HEK293T (cell line): ENCODE measurements around the gene DACH1.

Source experiments
- CTCF ChIA-PET: fragments of 350-600 bp; formaldehyde crosslinking; extraction: SDS; loops from one replicate; lab custom pipeline; 2021; ENCODE audit warnings: antibody characterized with exemption, inconsistent platforms; lab: Yijun Ruan, JAX
- POLR2A ChIA-PET: fragments of 350-600 bp; formaldehyde crosslinking; extraction: SDS; loops from one replicate; lab custom pipeline; 2020; ENCODE audit warnings: antibody characterized with exemption, inconsistent platforms; lab: Yijun Ruan, JAX
- DNase-seq: peaks from one replicate; pipeline ENCODE4 v3.0.0; 2012; ENCODE audit warnings: mixed read lengths; ENCODE audit errors: extremely low spot score
- ARNT ChIP-seq: fragments of 450-650 bp; IDR thresholded peaks from 2 replicates; pipeline ENCODE4 v1.6.1; 2017; ENCODE audit warnings: mild to moderate bottlenecking
- BHLHE40 ChIP-seq: fragments of 450-650 bp; IDR thresholded peaks from 2 replicates; pipeline ENCODE4 v1.6.1; 2016; ENCODE audit warnings: mild to moderate bottlenecking, moderate library complexity, borderline replicate concordance
- CTBP1 ChIP-seq: fragments of 450-650 bp; IDR thresholded peaks from 2 replicates; pipeline ENCODE4 v1.6.1; 2016; ENCODE audit warnings: borderline replicate concordance
- ELF4 ChIP-seq: fragments of 450-650 bp; IDR thresholded peaks from 2 replicates; pipeline ENCODE4 v1.6.1; 2017; ENCODE audit warnings: antibody characterized with exemption
- FOXA1 ChIP-seq: fragments of 450-650 bp; IDR thresholded peaks from 2 replicates; pipeline ENCODE4 v1.6.1; 2016; ENCODE audit warnings: mild to moderate bottlenecking
- FOXK2 ChIP-seq: fragments of 450-650 bp; IDR thresholded peaks from 2 replicates; pipeline ENCODE4 v1.6.1; 2016; ENCODE audit warnings: mild to moderate bottlenecking
- FOXM1 ChIP-seq: fragments of 450-650 bp; IDR thresholded peaks from 2 replicates; pipeline ENCODE4 v1.6.1; 2017; ENCODE audit warnings: mild to moderate bottlenecking, borderline replicate concordance
- HDGF ChIP-seq: fragments of 450-650 bp; IDR thresholded peaks from 2 replicates; pipeline ENCODE4 v1.6.1; 2017; ENCODE audit warnings: antibody characterized with exemption, borderline replicate concordance
- L3MBTL2 ChIP-seq: fragments of 450-650 bp; conservative IDR thresholded peaks from 2 replicates; pipeline ENCODE4 v1.6.1; 2016; ENCODE audit warnings: mild to moderate bottlenecking
- LEF1 ChIP-seq: fragments of 450-650 bp; IDR thresholded peaks from 2 replicates; pipeline ENCODE4 v1.6.1; 2017; ENCODE audit warnings: mild to moderate bottlenecking, borderline replicate concordance
- NFRKB ChIP-seq: fragments of 450-650 bp; IDR thresholded peaks from 2 replicates; pipeline ENCODE4 v1.6.1; 2016; ENCODE audit warnings: mild to moderate bottlenecking, moderate library complexity
- PKNOX1 ChIP-seq: fragments of 450-650 bp; IDR thresholded peaks from 2 replicates; pipeline ENCODE4 v1.6.1; 2016
- SP1 ChIP-seq: fragments of 450-650 bp; IDR thresholded peaks from 2 replicates; pipeline ENCODE4 v1.6.1; 2017
- SUZ12 ChIP-seq: fragments of 450-650 bp; IDR thresholded peaks from 2 replicates; pipeline ENCODE4 v1.6.1; 2016; ENCODE audit warnings: mild to moderate bottlenecking
- TARDBP ChIP-seq: fragments of 450-650 bp; IDR thresholded peaks from 2 replicates; pipeline ENCODE4 v1.6.1; 2016
- ZNF384 ChIP-seq: fragments of 450-650 bp; IDR thresholded peaks from 2 replicates; pipeline ENCODE4 v1.6.1; 2016

DACH1 gene

DNA sequence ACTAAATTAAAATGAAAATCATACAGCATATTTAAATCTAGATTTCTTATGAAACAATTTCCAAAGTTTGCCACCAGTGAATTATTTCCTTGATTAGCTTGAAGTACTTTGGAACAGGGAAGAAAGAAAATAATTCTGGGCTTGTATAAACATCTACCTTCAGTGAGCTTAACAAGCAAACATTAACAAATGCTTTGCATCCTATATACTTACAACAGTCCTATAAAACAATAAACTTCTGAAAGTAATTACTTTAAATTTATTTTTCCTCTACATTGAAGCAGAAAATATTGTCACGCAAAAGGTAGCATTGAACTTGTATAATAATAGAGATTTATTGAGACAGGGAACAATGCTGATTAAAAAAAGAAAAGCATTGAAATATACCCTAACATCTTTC is 164.8 kb downstream of the DACH1 start:
- ChIA-PET CTCF (no interaction called here), POLR2A (no interaction called here)
- TF ChIP-seq ZNF384 (no peak), ARNT (0 out of 2 replicates have a peak, but pooled peaks have one; percentile 65)
- no peak for DNase-seq

DNA sequence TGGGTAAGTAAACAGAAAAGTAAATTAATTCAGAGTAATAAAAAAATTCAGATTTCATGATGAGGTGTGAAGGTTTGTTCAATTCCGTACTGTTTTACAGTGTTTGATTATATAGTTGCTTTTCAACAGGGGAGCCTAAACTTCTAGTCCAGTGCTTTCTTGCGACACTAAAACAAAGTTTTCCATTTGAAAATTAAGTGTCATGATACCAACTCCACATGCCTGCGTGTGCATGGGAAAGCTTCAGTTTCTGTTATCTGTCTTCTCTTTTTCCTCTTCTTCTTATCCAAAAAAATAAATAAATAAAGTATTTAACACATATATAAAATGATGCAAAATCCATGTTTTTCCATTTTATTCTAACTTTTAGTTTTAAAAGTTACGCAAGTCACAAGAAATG is 165.3 kb downstream of the DACH1 start:
- DNase-seq, result no peak
- POLR2A ChIA-PET, result no interaction called here
- TF ChIP-seq ZNF384 (no peak), PKNOX1 (no peak), HDGF (no peak), ARNT (no peak), TARDBP (no peak), SUZ12 (no peak), LEF1 (no peak), L3MBTL2 (no peak), CTBP1 (no peak), FOXM1 (no peak), FOXA1 (no peak), FOXK2 (no peak), ELF4 (no peak), BHLHE40 (no peak)
- CTCF ChIA-PET, result no interaction called here

GRCh38 chr13:71699342-71699741 is 167.7 kb downstream of the DACH1 start:
- no peak for DNase-seq
- no peak for TF ChIP-seq CTBP1
- no peak for TF ChIP-seq FOXM1
- no peak for TF ChIP-seq SUZ12
- no peak for TF ChIP-seq LEF1
- TF ChIP-seq L3MBTL2, result no peak
- TF ChIP-seq SP1, result no peak
- TF ChIP-seq TARDBP, result no peak
- no peak for TF ChIP-seq FOXA1
- no peak for TF ChIP-seq ZNF384
- TF ChIP-seq NFRKB, result no peak
- no peak for TF ChIP-seq BHLHE40
- POLR2A ChIA-PET, result no interaction called here
- CTCF ChIA-PET, result interaction anchor here (0.5 kb wide), 1 partner anchor 374 kb away, joined by 3 read pairs; no protein-coding TSS in a partner anchor

GRCh38 chr13:71695662-71696061 is 171.3 kb downstream of the DACH1 start:
- ChIA-PET CTCF (no interaction called here), POLR2A (interaction anchor here (1.0 kb wide), 1 partner anchor 172 kb away, joined by 3 read pairs; the partner anchor contains the start of gene DACH1)
- no peak for TF ChIP-seq SP1
- no peak for TF ChIP-seq BHLHE40
- TF ChIP-seq ELF4, result no peak
- no peak for TF ChIP-seq HDGF
- TF ChIP-seq TARDBP, result no peak
- no peak for TF ChIP-seq CTBP1
- TF ChIP-seq PKNOX1, result no peak
- no peak for TF ChIP-seq L3MBTL2
- TF ChIP-seq FOXM1, result no peak
- no peak for TF ChIP-seq SUZ12
- TF ChIP-seq ARNT, result no peak
- no peak for DNase-seq

DNA sequence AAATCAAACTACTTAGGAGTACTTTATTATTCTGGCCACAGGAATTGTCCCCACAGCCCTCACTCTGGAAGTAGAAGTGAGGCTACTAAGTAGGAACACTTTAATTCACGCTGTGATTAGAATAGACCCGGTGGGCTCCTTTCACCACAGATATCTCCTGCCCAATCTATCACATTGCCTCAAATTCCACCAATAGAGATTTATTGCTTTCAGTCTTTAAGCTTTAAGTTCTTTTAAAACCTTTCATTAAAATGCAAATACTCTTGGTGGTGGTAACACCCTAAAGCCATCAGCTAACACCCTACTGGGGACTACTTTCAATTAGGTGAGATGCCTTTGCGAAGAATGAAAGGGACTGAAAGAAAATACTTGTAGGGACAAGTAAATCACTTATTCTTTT is 181.9 kb downstream of the DACH1 start:
- ChIA-PET POLR2A (no interaction called here), CTCF (no interaction called here)
- DNase-seq, result no peak
- TF ChIP-seq L3MBTL2 (no peak), LEF1 (no peak), FOXK2 (no peak), HDGF (no peak), SP1 (no peak), NFRKB (no peak), CTBP1 (no peak), FOXA1 (no peak)

DNA sequence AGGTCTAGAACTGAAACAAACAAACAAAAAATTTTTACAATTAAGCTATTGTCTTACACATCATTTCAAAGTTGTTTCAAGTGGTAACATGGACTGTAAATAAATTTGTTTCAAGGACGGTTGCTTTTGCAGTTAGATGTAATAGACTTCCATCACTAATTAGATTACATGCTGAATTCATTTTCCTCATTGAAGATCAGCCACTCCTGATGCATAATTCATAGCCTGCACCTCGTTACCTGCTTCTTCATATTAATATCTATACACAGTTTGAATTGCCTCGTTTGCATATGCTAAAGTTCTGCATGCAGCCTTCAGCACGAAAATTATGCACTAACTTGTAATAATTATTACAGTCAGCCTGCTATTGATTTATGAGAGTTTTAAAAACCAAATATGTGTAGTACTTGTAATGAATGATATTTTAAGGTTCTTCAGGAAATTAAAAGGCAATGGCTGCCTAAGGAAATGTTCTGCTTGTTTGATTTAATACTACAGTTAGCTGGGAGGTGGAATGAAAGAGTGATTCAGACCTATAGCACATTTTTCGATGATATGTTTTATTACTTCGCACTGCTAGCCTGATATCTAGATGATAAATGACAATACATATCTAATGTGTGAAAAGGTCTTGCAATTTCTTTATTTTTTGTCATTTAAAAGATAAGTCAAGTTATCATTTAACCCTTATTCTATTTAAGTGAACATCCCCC is 184.9 kb downstream of the DACH1 start:
- POLR2A ChIA-PET, result no interaction called here
- CTCF ChIA-PET, result interaction anchor here (0.6 kb wide), 1 partner anchor 26 kb away, joined by 6 read pairs; no protein-coding TSS in a partner anchor
- TF ChIP-seq BHLHE40 (no peak), PKNOX1 (peak; percentile 14; the same call in 1 of the 2 replicates)
- no peak for DNase-seq

DNA sequence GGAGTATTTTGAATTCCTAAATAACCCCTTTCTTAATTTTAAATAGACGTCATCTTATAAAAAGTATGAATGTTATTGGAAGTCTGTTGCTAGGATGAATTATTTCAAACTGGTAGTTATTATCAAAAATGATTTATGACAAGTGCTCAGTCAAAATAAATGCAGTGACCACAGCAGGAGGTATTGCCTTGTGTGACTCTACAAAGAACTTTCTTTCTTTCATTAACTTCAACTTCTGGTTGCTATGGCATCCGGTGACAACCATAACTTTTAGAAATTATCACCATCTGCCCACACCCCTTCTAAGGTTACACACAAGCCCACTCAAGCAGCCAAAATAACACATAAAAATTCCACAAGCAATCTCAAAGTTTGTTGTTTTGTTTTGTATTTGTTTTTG is 189.9 kb downstream of the DACH1 start:
- POLR2A ChIA-PET, result no interaction called here
- TF ChIP-seq FOXM1, result no peak
- peak; percentile 97 for TF ChIP-seq PKNOX1
- TF ChIP-seq CTBP1, result peak; percentile 61; the same call in 1 of the 2 replicates
- TF ChIP-seq ZNF384, result no peak
- DNase-seq, result peak; percentile 69
- CTCF ChIA-PET, result no interaction called here
